DOHH2 (cell line): Measurements from ENCODE around the gene HOXA2.

Experiments used
- H3F3A ChIP-seq: fragments of 200-600 bp; sonication (generic), shearing (Covaris generic); 2 replicates; pipeline ENCODE4 v1.6.0; 2016; ENCODE audit warnings: antibody characterized with exemption, mild to moderate bottlenecking; ENCODE audit not compliant: control insufficient read depth, insufficient read depth
- H3K27ac ChIP-seq: fragments of 200-600 bp; sonication (generic); 2 replicates; pipeline ENCODE4 v1.5.1; 2014; ENCODE audit warnings: low read depth, mild to moderate bottlenecking, low read length, moderate library complexity
- H3K27me3 ChIP-seq: fragments of 200-600 bp; sonication (generic); 2 replicates; pipeline ENCODE4 v1.6.1; 2014; ENCODE audit warnings: mild to moderate bottlenecking, low read length, mixed read lengths; ENCODE audit not compliant: control insufficient read depth
- H3K36me3 ChIP-seq: fragments of 200-600 bp; sonication (generic); 2 replicates; pipeline ENCODE4 v1.6.1; 2014; ENCODE audit warnings: mild to moderate bottlenecking, low read length, moderate library complexity, mixed read lengths; ENCODE audit not compliant: control insufficient read depth
- H3K4me1 ChIP-seq: fragments of 200-600 bp; sonication (generic); 2 replicates; pipeline ENCODE4 v1.6.1; 2014; ENCODE audit warnings: mild to moderate bottlenecking, low read length, mixed read lengths; ENCODE audit not compliant: control insufficient read depth
- H3K4me2 ChIP-seq: fragments of 200-600 bp; sonication (generic); 2 replicates; pipeline ENCODE4 v1.6.0; 2014; ENCODE audit warnings: mild to moderate bottlenecking, low read length, moderate library complexity
- H3K4me3 ChIP-seq: fragments of 200-600 bp; sonication (generic); 2 replicates; pipeline ENCODE4 v1.5.1; 2014; ENCODE audit warnings: mild to moderate bottlenecking, low read length, mixed read lengths
- H3K79me2 ChIP-seq: fragments of 200-600 bp; sonication (generic); 2 replicates; pipeline ENCODE4 v1.6.1; 2014; ENCODE audit warnings: mild to moderate bottlenecking, low read length, mixed read lengths; ENCODE audit not compliant: control insufficient read depth
- H3K9me2 ChIP-seq: fragments of 200-600 bp; sonication (generic); replicated peaks from 2 replicates; pipeline ENCODE4 v1.6.1; 2014; ENCODE audit warnings: mild to moderate bottlenecking, low read length, mixed read lengths; ENCODE audit not compliant: control insufficient read depth
- H3K9me3 ChIP-seq: fragments of 200-600 bp; sonication (generic); 2 replicates; pipeline ENCODE4 v1.6.1; 2014; ENCODE audit warnings: antibody characterized with exemption, low read length, mixed read lengths; ENCODE audit not compliant: control insufficient read depth, insufficient read depth
- H4K20me1 ChIP-seq: fragments of 200-600 bp; sonication (generic); 2 replicates; pipeline ENCODE4 v1.6.0; 2014; ENCODE audit warnings: low read depth, mild to moderate bottlenecking, antibody characterized with exemption, low read length, moderate library complexity; ENCODE audit not compliant: control insufficient read depth, insufficient read depth
- CTCF ChIP-seq: fragments of 200-600 bp; sonication (generic); IDR thresholded peaks from one replicate; pipeline ENCODE4 v1.5.1; 2014; ENCODE audit warnings: antibody characterized with exemption, mild to moderate bottlenecking, low read depth, low read length; ENCODE audit not compliant: poor library complexity, severe bottlenecking
- EZH2phosphoT487 ChIP-seq: fragments of 200-600 bp; sonication (generic); IDR thresholded peaks from 2 replicates; pipeline ENCODE4 v1.6.1; 2017; ENCODE audit warnings: borderline replicate concordance, mild to moderate bottlenecking, antibody characterized with exemption, low read length, moderate library complexity, mixed read lengths

Gene HOXA2

DNA sequence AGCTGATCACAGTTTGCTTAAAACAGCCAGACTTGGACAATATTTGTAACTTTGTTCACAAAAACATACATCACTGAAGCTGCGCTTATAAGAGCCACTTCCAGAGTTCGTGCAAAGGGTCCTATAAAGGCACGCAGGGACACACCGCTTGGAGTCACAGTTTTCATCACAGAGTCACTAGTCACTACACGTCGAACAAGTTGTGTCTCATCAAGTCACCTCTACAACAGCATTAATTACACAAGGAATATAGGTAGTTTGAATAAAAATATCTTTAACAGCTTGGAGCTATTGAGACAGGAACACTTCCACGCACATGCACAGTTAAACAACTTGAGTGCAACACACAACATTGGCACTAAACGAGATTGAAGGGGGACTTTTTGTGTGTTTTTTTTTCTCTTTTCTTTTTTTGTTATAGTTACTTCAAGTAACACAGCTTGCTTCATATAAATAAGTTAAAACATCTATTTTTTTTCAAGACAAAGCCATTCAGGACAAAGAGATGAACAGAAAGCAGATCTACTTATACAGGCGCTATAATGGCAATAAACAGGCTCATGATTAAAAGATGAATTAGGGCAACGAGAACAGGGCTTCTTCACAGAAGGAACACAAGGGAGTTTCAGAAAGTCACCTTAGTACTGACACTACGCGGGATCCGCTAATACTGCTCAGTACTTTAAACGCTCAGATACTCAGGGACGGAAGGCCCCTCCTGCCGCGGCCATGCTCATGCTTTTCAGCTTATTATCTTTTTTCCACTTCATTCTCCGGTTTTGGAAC is 38.8 kb upstream of the HOXA2 start:
- H3K36me3 ChIP-seq: no peaks in the 10 kb centered on the region

DNA sequence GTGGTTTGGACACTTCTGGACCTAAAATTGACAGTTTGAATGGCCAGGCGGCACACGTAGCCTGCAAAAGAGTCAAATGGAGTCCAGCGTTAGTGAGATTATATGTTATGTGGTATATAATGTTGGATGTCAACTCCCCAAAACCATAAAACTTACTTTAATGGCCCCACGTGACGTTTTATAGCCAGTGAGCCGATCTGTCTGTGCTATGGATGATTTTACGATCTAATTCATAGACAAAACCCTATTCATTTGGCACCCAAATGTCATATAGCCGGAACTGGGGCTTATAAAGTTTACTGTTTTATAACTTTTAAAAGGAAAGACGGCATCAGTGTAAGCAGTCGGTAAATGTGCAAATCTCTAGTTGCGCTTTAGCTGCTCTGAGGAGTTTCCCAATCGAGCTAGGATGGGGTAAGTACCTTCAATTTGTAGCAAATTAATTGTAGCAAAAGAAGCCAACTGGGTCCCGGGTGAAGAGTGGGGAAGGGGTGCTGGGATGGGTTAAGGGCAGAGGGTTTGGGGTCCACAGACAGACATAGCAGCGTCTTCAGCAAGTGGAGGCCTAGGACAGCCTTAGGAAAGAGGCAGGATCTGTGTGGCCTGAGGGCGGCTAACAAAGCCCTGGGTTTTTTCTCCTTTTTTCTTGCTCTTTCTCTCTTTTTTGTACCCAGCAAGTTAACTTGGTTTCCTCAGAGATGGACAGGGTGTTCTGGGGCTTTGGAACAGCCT is 37.8 kb upstream of the HOXA2 start:
- no peaks in the 10 kb centered on the region for H3K9me2 ChIP-seq

More for the DNA sequence above, 38.8 kb upstream of the HOXA2 start:
- Histone ChIP-seq H3F3A (no peaks in the 10 kb centered on the region), H3K4me1 (0 out of 2 replicates have a peak, but pooled peaks cover 5% of the 10 kb centered on the region), H3K9me2 (no peaks in the 10 kb centered on the region), H3K79me2 (no peaks in the 10 kb centered on the region), H3K27me3 (peaks cover 38% of the 10 kb centered on the region), H3K9me3 (no peaks in the 10 kb centered on the region), H4K20me1 (no peaks in the 10 kb centered on the region), H3K4me2 (no peak overlapping the region), H3K27ac (no peak overlapping the region), H3K4me3 (no peak overlapping the region)
- no peak for TF ChIP-seq EZH2phosphoT487
- no peak for TF ChIP-seq CTCF

GRCh38 chr7:27139334-27140125 is 37.0 kb upstream of the HOXA2 start:
- no peaks in the 10 kb centered on the region for H3K9me2 ChIP-seq
- no peaks in the 10 kb centered on the region for H3F3A ChIP-seq
- H3K4me1 ChIP-seq: no peaks in the 10 kb centered on the region
- H3K27me3 ChIP-seq: peaks cover 46% of the 10 kb centered on the region
- no peak overlapping the region for H3K4me2 ChIP-seq
- H4K20me1 ChIP-seq: no peaks in the 10 kb centered on the region
- no peaks in the 10 kb centered on the region for H3K9me3 ChIP-seq
- no peaks in the 10 kb centered on the region for H3K36me3 ChIP-seq
- no peak overlapping the region for H3K27ac ChIP-seq
- no peak overlapping the region for H3K4me3 ChIP-seq
- no peaks in the 10 kb centered on the region for H3K79me2 ChIP-seq
- no peak for TF ChIP-seq EZH2phosphoT487
- TF ChIP-seq CTCF: no peak

More for the DNA sequence above, 37.8 kb upstream of the HOXA2 start:
- Histone ChIP-seq H3K36me3 (no peaks in the 10 kb centered on the region), H3K79me2 (no peaks in the 10 kb centered on the region), H3K4me2 (no peak overlapping the region), H3K27me3 (peaks cover 42% of the 10 kb centered on the region), H3K9me3 (no peaks in the 10 kb centered on the region), H3K4me3 (no peak overlapping the region), H4K20me1 (no peaks in the 10 kb centered on the region), H3F3A (no peaks in the 10 kb centered on the region), H3K4me1 (0 out of 2 replicates have a peak, but pooled peaks cover 5% of the 10 kb centered on the region), H3K27ac (no peak overlapping the region)
- TF ChIP-seq CTCF (no peak), EZH2phosphoT487 (no peak)
